ENCODE results near the gene ADCY7.

GRCh38 chr16:50293041-50293783, 26.9 kb downstream of the ADCY7 start:
- TF ChIP-seq POLR2A (IDR thresholded peaks at IDR 0.05) = no peak
- no peak for TF ChIP-seq CTCF (IDR thresholded peaks at IDR 0.05)
